ENCODE measurements around the gene PRCP. TPM values are rescaled to one million over a fixed set of nuclear protein-coding genes. Genes with fewer than 3 reads are reported as not detected.

PRCP gene
- total and polyA plus RNA-seq, 9 donors: 36.4 to 184 (median 62.8) TPM

DNA sequence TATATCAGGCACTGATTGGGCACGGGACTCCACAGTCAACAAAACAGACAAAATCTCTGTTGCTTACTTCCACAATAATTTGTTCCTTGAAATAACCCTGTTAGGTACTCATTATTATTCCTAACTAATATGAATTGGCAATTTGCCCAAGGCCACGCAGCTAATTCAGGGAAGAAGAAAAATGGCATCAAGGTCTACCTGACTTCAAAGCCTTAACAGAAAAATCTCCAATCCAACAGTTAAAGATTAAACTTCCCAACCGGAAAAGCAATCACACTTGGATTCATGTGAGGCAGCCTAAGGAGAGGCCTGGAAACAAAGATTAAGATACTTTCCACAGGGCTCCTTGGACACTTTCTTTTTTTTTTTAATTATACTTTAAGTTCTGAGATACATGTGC, 68.9 kb downstream of the PRCP start:
- no peak for DNase-seq
- intact Hi-C loops (cut with DNase I): no loop called here
- Histone ChIP-seq H3K27ac (no peak overlapping the region), H3K36me3 (no peaks in the 10 kb centered on the region), H3K9me3 (no peaks in the 10 kb centered on the region), H3K4me1 (ENCODE audit: insufficient read depth) (no peaks in the 10 kb centered on the region), H3K4me3 (no peak overlapping the region), H3K27me3 (no peaks in the 10 kb centered on the region)
- no peak for TF ChIP-seq POLR2A (IDR thresholded peaks at IDR 0.05)
- no peak for TF ChIP-seq EP300 (IDR thresholded peaks at IDR 0.05)
- TF ChIP-seq, protein P1, sequence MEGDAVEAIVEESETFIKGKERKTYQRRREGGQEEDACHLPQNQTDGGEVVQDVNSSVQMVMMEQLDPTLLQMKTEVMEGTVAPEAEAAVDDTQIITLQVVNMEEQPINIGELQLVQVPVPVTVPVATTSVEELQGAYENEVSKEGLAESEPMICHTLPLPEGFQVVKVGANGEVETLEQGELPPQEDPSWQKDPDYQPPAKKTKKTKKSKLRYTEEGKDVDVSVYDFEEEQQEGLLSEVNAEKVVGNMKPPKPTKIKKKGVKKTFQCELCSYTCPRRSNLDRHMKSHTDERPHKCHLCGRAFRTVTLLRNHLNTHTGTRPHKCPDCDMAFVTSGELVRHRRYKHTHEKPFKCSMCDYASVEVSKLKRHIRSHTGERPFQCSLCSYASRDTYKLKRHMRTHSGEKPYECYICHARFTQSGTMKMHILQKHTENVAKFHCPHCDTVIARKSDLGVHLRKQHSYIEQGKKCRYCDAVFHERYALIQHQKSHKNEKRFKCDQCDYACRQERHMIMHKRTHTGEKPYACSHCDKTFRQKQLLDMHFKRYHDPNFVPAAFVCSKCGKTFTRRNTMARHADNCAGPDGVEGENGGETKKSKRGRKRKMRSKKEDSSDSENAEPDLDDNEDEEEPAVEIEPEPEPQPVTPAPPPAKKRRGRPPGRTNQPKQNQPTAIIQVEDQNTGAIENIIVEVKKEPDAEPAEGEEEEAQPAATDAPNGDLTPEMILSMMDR (IDR thresholded peaks at IDR 0.05): no peak
- WGBS, 3 donors: 52 to 58% (median 56%) methylated on average over 3 of the region's 3 CpGs

DNA sequence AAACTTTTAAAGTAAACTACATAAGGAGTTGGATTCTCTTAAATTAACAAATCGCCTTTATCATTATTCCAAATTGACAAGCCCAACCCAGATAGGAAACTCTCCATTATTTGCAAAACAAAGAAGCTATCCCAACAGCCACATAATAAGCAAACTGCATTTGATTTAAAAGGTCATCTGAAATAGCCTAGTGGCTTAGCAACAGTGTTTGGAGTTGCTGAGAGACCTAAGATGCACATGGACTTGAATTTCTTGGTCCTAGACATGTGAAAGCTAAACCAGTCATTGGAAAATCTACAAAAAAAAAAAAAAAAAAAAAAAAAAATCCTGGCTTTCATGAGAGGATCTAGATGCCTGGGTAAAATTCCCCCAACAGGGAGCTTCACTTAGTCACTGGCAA, 69.5 kb downstream of the PRCP start:
- 86 to 100% (median 98%) methylated on average over 1 of the region's 1 CpG for WGBS, 3 donors
- no peak overlapping the region for H3K4me3 ChIP-seq
- intact Hi-C loops (cut with DNase I): no loop called here
- no peaks in the 10 kb centered on the region for H3K27me3 ChIP-seq
- H3K4me1 ChIP-seq (ENCODE audit: insufficient read depth): no peaks in the 10 kb centered on the region
- H3K27ac ChIP-seq: no peak overlapping the region
- no peaks in the 10 kb centered on the region for H3K9me3 ChIP-seq
- no peak for DNase-seq
- no peaks in the 10 kb centered on the region for H3K36me3 ChIP-seq
- no peak for TF ChIP-seq POLR2A (IDR thresholded peaks at IDR 0.05)
- TF ChIP-seq EP300 (IDR thresholded peaks at IDR 0.05): no peak
- TF ChIP-seq, protein P1 (IDR thresholded peaks at IDR 0.05): no peak

DNA sequence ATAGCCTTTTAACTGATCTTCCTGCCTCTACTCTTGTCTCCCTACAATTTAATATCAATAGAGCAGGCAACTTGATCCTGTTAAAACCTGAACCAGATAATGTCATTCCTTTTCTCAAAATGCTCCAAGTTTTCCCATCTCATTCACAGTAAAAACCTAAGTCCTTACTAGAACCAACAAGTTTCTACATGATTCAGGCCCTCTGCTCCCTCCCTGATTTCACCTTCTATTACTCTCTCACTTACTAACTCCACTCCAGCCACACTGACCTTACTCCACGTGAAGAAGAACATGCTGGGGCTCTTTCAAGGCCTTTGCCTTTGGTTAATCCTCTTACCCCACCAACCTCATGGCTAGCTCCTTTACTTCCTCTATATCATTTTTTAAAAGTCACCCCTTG, 71.1 kb downstream of the PRCP start:
- no peak for DNase-seq
- Histone ChIP-seq H3K27ac (no peak overlapping the region), H3K36me3 (no peaks in the 10 kb centered on the region), H3K4me1 (ENCODE audit: insufficient read depth) (no peaks in the 10 kb centered on the region), H3K27me3 (no peaks in the 10 kb centered on the region), H3K4me3 (no peak overlapping the region), H3K9me3 (no peaks in the 10 kb centered on the region)
- no peak for TF ChIP-seq POLR2A (IDR thresholded peaks at IDR 0.05)
- TF ChIP-seq EP300 (IDR thresholded peaks at IDR 0.05): no peak
- intact Hi-C loops (cut with DNase I): no loop called here
- WGBS, 3 donors: 72 to 73% (median 73%) methylated on average over 1 of the region's 1 CpG

DNA sequence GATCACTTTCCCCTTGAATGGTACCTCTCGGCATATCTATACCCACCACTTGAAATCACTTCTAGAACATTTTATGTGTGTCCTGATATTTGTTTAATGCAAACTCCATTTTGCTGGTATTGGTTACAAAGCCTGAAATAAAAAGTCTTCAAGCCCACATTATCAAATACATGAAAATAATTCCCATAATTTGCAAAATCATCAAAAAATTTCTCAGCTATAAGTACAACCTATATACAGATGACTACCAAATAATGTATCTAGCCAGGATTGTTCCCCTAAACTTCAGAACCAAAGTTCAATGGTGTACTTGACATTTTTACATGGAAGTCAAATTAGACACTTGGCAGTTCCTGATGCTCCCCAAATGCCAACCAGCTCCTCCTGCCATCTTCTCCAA, 71.8 kb downstream of the PRCP start:
- intact Hi-C loops (cut with DNase I): no loop called here
- H3K9me3 ChIP-seq: no peaks in the 10 kb centered on the region
- 98 to 100% (median 100%) methylated on average over 1 of the region's 1 CpG for WGBS, 3 donors

DNA sequence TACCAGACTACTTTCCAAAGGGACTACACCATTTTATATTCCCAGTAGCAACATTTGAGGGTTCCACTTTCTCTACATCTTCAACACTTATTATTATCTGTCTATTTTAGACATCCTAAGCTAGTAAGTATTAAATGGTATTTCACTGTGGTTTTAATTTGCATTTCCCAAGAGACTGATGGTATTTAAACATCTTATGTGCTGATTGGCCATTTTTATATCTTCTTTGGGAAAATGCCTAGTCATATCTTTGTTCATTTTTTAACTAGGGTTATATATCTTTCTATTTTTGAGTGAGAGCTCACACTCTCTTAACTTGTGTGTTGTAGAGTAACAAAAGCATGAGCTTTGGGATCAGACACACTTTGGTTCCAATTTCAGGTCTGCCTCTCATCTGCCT, 73.7 kb downstream of the PRCP start:
- TF ChIP-seq, protein P1 (IDR thresholded peaks at IDR 0.05): no peak
- TF ChIP-seq POLR2A (IDR thresholded peaks at IDR 0.05) (no peak), EP300 (IDR thresholded peaks at IDR 0.05) (no peak)
- Histone ChIP-seq H3K36me3 (no peaks in the 10 kb centered on the region), H3K27me3 (no peaks in the 10 kb centered on the region), H3K4me1 (ENCODE audit: insufficient read depth) (peaks cover 2% of the 10 kb centered on the region), H3K9me3 (no peaks in the 10 kb centered on the region), H3K27ac (no peak overlapping the region), H3K4me3 (no peak overlapping the region)
- DNase-seq: no peak
- intact Hi-C loops (cut with DNase I): no loop called here

More for the DNA sequence above, 71.8 kb downstream of the PRCP start:
- no peaks in the 10 kb centered on the region for H3K36me3 ChIP-seq
- H3K4me1 ChIP-seq (ENCODE audit: insufficient read depth): peaks cover 2% of the 10 kb centered on the region
- no peak overlapping the region for H3K4me3 ChIP-seq
- H3K27me3 ChIP-seq: no peaks in the 10 kb centered on the region
- no peak for DNase-seq
- TF ChIP-seq, protein P1 (IDR thresholded peaks at IDR 0.05): no peak
- H3K27ac ChIP-seq: no peak overlapping the region

Data from ovary (tissue), 9 donors.